GM19035 (cell line): ENCODE results near the gene NPL.

ENCODE experiments used
- ATAC-seq: cut with Tn5 transposase; IDR thresholded peaks from one replicate; pipeline ENCODE4 v1.9.1; 2021; ENCODE audit not compliant: unreplicated experiment

NPL gene

GRCh38 chr1:182811975-182812722 lies 22.6 kb downstream of the NPL start:
- no peak for ATAC-seq

GRCh38 chr1:182816863-182817262 lies 27.3 kb downstream of the NPL start:
- no peak for ATAC-seq

- no peak for ATAC-seq
Measured at GRCh38 chr1:182817802-182818201, 28.2 kb downstream of the NPL start.

- no peak for ATAC-seq
Measured at GRCh38 chr1:182823220-182823619, 33.6 kb downstream of the NPL start.

GRCh38 chr1:182826892-182827291 lies 37.3 kb downstream of the NPL start:
- ATAC-seq, result no peak

GRCh38 chr1:182829285-182829932 lies 39.8 kb downstream of the NPL start:
- peak; percentile 64 for ATAC-seq

GRCh38 chr1:182833271-182833670 lies 43.7 kb downstream of the NPL start:
- ATAC-seq, result no peak

- no peak for ATAC-seq
Measured at GRCh38 chr1:182834326-182834725, 44.8 kb downstream of the NPL start.

- no peak for ATAC-seq
Measured at GRCh38 chr1:182835806-182836205, 46.2 kb downstream of the NPL start.

GRCh38 chr1:182839209-182840066 lies 49.9 kb downstream of the NPL start, which contains the start of gene DHX9:
Gene DHX9, plus strand, starts transcription at chr1:182839347. Its CDS starts 3,220 bp downstream, at chr1:182842567.
- ATAC-seq, result peak; percentile 80

GRCh38 chr1:182841368-182841988 lies 51.9 kb downstream of the NPL start:
- no peak for ATAC-seq

- no peak for ATAC-seq
Measured at GRCh38 chr1:182842265-182842664, 52.7 kb downstream of the NPL start.

GRCh38 chr1:182845379-182845778 lies 55.8 kb downstream of the NPL start:
- no peak for ATAC-seq

- no peak for ATAC-seq
Measured at GRCh38 chr1:182845894-182846293, 56.3 kb downstream of the NPL start.

- no peak for ATAC-seq
Measured at GRCh38 chr1:182847105-182847504, 57.5 kb downstream of the NPL start.

GRCh38 chr1:182848736-182849135 lies 59.2 kb downstream of the NPL start:
- no peak for ATAC-seq

GRCh38 chr1:182850319-182850718 lies 60.7 kb downstream of the NPL start:
- ATAC-seq, result no peak

GRCh38 chr1:182851825-182852224 lies 62.3 kb downstream of the NPL start:
- ATAC-seq, result no peak

GRCh38 chr1:182855911-182856310 lies 66.3 kb downstream of the NPL start:
- no peak for ATAC-seq

- ATAC-seq, result no peak
Measured at GRCh38 chr1:182857212-182857611, 67.6 kb downstream of the NPL start.

GRCh38 chr1:182860658-182861057 lies 71.1 kb downstream of the NPL start:
- ATAC-seq, result no peak
